HG03045 (cell line): ENCODE data around the gene PRRT1B.

Experiments
- ATAC-seq: cut with Tn5 transposase; IDR thresholded peaks from one replicate; pipeline ENCODE4 v1.9.1; 2021; ENCODE audit warnings: mild to moderate bottlenecking, moderate library complexity; ENCODE audit not compliant: unreplicated experiment

The PRRT1B gene

GRCh38 chr9:131522257-131523085 is 22.9 kb upstream of the PRRT1B start:
- no peak for ATAC-seq

DNA sequence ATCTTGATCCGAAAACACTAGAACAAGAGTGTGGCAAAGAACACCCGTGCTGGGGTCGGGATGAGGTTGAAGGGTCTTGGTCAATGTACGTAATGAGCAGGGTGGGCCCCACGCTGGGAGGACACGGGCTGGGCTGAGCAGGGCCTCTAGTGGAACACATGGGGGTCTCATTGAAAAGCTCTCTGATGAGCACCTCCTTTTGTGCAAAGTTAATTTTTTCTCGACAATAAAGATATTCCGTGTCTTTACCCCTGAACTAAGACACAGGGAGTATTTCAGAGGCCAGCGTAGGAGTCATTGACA is 22.3 kb upstream of the PRRT1B start:
- ATAC-seq: no peak

DNA sequence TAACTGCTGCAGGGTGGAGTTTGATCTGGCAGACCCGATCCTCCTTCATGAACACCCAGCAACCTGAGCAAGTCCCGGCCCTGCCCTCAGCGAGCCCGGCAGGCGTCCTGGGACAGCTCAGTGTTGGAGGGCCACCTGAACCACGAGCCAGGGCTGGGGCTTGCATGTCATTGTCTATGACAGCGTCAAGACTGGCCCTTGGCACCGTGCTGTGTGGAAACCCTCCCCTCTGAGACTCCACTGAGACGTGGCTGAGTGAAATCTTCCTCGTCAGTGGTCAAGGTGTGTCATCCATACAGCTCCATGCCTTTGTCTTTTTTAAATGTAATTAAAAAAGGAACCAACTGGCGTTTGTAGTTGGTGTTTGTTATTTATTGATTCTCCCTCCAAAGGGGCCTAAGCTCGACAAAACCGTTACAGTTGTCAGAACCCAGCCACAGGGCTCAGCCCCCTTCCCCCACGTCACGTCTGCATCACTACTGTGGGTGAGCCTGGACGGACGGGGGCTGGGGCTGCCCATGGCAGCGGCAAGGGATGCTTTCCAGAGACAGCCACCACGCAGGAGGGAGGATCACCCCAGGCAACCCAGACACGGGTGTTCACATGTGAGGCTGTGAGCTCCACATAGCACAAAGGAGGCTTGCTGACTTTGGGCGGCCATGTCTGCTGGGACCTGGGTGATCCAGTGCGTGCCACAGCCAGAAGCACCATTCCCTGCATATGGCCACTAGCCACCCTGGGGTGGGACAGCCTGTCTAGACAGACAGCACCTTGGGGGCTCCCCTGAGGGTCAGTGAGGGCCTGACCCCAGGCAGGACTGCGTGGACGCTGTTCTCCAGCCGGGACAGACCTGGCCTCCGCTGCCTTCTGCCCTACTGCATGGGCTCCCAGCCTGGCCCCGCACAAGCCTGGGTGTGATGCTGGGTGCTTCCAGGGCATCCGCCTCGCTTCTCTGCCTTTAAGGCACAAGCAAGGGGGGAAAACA is 21.6 kb upstream of the PRRT1B start:
- ATAC-seq: no peak

GRCh38 chr9:131524665-131525315 is 20.5 kb upstream of the PRRT1B start:
- no peak for ATAC-seq

- no peak for ATAC-seq
These were observed 19.4 kb upstream of the PRRT1B start for GRCh38 chr9:131525643-131526565.

GRCh38 chr9:131528186-131528585 is 17.1 kb upstream of the PRRT1B start:
- no peak for ATAC-seq

GRCh38 chr9:131528886-131529505 is 16.3 kb upstream of the PRRT1B start:
- no peak for ATAC-seq

GRCh38 chr9:131529597-131530545 is 15.5 kb upstream of the PRRT1B start:
- ATAC-seq: no peak

DNA sequence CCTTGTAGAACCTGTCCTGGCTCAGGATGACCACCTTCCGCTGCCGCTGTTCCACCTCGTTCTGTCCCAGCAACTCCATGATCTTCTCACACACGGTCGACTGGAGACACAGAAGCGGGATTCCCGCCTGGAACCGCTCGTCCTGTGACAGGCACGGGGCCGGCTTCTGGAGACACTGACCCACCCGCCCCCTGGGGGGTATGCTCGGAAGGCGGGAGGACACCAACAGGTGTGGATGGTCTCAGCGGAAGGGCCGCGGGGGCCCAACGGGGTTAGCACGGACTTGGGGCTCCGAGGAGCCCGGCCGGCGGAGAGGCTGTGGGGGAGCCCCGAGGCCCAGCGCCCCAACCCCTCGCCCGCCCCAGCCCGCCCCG is 14.8 kb upstream of the PRRT1B start:
- peak; percentile 18 for ATAC-seq

GRCh38 chr9:131530920-131531832 is 14.1 kb upstream of the PRRT1B start, which contains the start of gene UCK1:
TSS of gene UCK1 (minus strand) at chr9:131531263. CDS start at chr9:131531174, 89 bp downstream.
- peak; percentile 80 for ATAC-seq

DNA sequence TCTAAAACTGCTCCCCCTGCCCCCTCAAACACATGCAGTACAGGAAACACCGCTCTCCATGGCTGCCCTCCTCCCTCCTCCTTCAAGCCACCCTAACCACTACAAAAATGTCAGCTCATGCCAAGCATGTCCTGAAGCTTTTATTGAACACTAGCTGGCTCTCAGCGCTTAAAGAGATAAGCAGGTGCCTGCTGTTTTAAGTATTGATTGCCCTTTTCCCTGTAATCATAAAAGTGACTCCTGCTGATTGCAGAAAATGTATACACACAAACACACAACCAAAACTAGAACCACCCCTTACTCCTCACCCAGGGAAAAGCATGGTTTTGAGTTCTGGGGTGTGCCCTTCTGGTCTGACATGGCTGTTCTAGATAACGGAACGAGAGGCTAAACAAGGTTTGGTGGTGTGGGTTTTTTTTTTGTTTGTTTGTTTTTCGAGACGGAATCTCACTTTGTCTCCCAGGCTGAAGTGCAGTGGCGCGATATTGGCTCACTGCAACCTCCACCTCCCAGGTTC is 10.5 kb upstream of the PRRT1B start:
- no peak for ATAC-seq

DNA sequence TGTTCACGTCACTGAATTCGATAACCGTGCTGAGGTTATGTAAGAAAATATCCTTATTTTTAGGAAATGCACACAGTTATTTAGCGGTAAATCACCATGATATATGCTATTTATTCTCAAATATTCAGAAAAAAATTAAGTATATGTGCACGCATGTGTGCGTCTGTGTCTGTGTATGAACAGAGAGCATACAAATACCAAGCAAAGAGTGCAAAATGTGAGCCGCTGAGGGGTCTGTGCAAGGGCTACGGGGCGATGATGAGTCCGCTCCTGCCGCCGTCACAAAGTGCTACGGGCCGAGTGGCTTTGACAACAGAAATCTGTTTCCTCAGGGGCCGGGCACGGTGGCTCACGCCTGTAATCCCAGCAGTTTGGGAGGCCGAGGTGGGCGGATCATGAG is 7.4 kb upstream of the PRRT1B start:
- no peak for ATAC-seq

DNA sequence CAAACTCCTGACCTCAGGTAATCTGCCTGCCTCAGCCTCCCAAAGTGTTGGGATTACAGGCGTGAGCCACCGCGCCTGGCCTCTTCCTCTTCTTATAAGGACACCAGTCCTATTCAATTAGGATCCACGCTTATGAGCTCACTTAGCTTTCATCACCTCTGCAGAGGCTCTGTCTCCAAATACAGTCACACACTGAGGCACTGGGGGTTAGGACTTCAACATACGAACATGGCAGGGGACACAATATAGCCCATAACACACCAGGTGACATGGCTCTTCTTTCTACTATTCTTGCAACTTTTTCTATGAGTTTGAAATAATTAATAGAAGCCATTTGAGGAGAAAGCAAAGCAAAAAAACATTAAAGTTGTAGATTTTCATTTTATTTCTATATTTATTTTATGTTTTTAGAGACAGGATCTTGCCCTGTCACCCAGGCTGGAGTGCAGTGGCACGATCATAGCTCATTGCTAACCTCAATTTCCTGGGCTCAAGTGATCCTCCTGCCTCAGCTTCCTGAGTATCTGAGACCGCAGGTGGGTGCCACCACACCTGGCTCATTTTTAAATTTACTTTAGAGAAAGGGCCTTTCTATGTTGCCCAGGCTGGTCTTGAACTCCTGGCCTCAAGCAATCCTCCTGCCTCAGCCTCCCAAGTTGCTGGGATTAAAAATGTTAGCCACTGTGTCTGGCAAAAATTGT is 6.0 kb upstream of the PRRT1B start:
- no peak for ATAC-seq

DNA sequence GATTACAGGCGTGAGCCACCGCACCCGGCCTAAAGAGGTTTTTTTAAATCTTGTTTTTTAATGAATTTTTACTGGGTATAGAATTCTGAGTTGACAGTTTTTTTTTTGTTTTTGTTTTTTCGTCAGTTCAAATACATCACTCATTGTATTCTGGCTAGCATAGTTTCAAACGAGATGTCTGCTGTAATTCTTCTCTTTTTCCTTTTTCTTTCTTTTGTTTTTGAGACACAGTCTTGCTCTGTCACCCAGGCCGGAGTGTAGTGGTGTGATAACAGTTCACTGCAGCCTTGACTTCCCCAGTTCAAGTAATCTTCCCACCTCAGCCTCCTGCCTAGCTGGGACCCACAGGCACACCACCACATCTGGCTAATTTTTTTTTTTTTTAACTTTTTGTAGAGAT is 2.2 kb upstream of the PRRT1B start:
- no peak for ATAC-seq

GRCh38 chr9:131545786-131546335 is 538 bp downstream of the PRRT1B start:
- no peak for ATAC-seq

DNA sequence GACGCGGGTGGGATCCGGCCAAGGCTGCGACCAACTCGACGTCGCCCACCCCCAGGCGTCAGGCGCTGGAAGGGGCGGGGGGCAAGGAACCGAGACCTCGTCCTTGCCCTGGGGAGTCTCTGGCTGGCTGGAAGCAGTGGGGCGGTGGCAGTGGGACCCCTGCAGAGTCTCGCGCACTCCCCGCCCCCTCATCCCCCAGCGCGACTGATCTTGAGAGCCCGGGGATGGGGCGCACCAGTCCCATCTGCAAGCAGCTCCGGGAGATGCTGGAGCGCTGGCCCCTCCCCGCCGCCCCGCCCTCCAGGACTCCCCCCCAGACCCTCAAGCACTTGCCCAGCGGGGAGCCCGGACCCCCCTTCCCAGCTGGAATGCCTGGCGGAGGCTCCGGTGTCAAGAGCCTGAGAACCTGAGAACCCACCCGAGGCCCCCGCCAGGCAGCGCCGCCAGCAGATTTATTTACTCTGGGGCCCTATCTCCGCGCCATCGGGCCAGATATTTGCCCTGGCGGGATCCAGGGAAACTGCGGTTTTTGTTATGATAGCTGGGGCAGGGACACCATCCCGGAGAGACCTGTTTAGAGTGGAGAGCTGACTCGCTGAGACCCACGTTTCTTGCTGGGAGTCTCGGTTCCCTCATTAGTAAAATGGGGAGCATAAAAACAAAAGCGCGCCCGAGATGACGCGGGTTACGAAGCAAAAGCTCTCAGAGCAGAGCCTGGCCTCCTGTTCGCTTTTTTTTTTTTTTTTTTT is 1.2 kb downstream of the PRRT1B start:
- ATAC-seq: no peak
